GM12878 (cell line): Measurements from ENCODE around the gene RPL31.

Experiments used
- POLR2AphosphoS5 ChIP-seq: IDR thresholded peaks from 2 replicates; pipeline ENCODE4 v1.6.1; 2011; ENCODE audit warnings: mild to moderate bottlenecking, low read length, inconsistent platforms
- RFX5 ChIP-seq: IDR thresholded peaks from 2 replicates; pipeline ENCODE4 v1.6.1; 2011; ENCODE audit warnings: low read depth, low read length, improper control_type of control experiment
- TAF1 ChIP-seq: IDR thresholded peaks from 2 replicates; pipeline ENCODE4 v1.6.1; 2011; ENCODE audit warnings: mild to moderate bottlenecking, low read depth, low read length, borderline replicate concordance
- TF ChIP-seq, protein P1 (sequence below), 3 experiments: IDR thresholded peaks in 2 of 3; conservative IDR thresholded peaks in 1 of 3; 2 replicates each; pipeline ENCODE4 v1.5.1; 2011; ENCODE audit warnings: low read depth in 3 of 3, low read length in 3 of 3, mild to moderate bottlenecking in 3 of 3, control low read depth in 2 of 3, moderate library complexity in 2 of 3, inconsistent platforms in 1 of 3, mixed read lengths in 1 of 3; ENCODE audit not compliant: control insufficient read depth in 2 of 3, insufficient read depth in 1 of 3; ENCODE audit errors: extremely low read depth in 1 of 3

DNA sequence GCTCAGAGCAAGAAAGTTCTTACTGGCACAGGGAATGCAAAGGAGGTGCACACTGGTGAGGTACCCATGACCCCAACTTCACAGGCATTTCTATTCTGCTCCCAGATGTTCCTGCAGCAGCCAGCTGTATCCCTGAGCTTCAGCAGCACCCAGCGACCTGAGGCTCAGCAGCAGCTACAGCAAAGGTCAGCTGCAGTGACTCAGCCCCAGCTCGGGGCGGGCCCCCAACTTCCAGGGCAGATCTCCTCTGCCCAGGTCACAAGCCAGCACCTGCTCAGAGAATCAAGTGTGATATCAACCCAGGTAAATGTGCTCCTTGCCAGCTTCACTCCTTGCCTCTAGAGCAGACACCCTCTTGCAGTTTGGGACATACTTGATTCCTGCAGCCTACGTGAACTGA lies 14.1 kb upstream of the RPL31 start:
- TF ChIP-seq, protein P1, sequence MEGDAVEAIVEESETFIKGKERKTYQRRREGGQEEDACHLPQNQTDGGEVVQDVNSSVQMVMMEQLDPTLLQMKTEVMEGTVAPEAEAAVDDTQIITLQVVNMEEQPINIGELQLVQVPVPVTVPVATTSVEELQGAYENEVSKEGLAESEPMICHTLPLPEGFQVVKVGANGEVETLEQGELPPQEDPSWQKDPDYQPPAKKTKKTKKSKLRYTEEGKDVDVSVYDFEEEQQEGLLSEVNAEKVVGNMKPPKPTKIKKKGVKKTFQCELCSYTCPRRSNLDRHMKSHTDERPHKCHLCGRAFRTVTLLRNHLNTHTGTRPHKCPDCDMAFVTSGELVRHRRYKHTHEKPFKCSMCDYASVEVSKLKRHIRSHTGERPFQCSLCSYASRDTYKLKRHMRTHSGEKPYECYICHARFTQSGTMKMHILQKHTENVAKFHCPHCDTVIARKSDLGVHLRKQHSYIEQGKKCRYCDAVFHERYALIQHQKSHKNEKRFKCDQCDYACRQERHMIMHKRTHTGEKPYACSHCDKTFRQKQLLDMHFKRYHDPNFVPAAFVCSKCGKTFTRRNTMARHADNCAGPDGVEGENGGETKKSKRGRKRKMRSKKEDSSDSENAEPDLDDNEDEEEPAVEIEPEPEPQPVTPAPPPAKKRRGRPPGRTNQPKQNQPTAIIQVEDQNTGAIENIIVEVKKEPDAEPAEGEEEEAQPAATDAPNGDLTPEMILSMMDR (IDR thresholded peaks at IDR 0.05 in 2 of 3, conservative IDR thresholded peaks at IDR 0.05 in 1 of 3; ENCODE audit: control insufficient read depth in 2 of 3, extremely low read depth in 1 of 3, insufficient read depth in 1 of 3, low read depth in 3 of 3, low read length in 3 of 3): no peak
- TF ChIP-seq POLR2AphosphoS5 (no peak), TAF1 (no peak), RFX5 (no peak)
